ENCODE data around the gene SLC12A9. TPM values are rescaled to one million over a fixed set of nuclear protein-coding genes. Genes with fewer than 3 reads are reported as not detected.

Gene SLC12A9
- total and polyA plus RNA-seq, 4 experiments from 2014 or later = 7.0 to 64.6 (median 36.4) TPM

DNA sequence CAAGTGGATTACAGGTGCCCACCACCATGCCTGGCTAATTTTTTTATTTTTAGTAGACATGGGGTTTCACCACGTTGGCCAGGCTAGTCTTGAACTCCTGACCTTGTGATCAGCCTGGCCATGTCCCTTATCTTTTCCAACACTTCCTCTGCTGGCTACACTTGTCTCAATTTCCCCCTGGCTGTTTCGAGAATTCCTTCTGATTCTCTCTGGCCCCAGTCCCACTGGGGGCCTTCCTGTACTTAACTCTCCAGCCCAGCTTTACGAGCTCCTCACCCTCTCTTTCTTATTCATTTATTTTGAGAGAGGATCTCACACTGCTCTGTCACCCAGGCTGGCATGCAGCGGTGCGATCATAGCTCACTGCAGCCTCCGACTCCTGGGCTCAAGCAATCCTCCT is 33.7 kb upstream of the SLC12A9 start:
- Histone ChIP-seq H3K36me3 (ENCODE audit: insufficient read depth, low read length) (no peaks in the 10 kb centered on the region), H3K4me3 (ENCODE audit: low read length in 2 of 2) (no peak overlapping the region), H3K4me1 (ENCODE audit: insufficient read depth, low read length) (no peaks in the 10 kb centered on the region), H3K27ac (ENCODE audit: low read depth, low read length) (no peak overlapping the region), H3K27me3 (ENCODE audit: insufficient read depth, low read length) (no peaks in the 10 kb centered on the region), H3K9me3 (ENCODE audit: control insufficient read depth in 1 of 2, low read length in 2 of 2) (no peaks in the 10 kb centered on the region)
- H3K36me3 Mint-ChIP-seq = peaks cover 0 to 3% of the 10 kb centered on the region in 2 donors
- H3K4me3 Mint-ChIP-seq = no peak overlapping the region
- H3K27me3 Mint-ChIP-seq = peaks cover under 1 to 1% of the 10 kb centered on the region in 2 donors
- CTCF ChIA-PET (ENCODE audit: partially characterized antibody) = no interaction called here
- intact Hi-C loops (cut with micrococcal nuclease) = no loop called here
- no peak overlapping the region for H3K27ac Mint-ChIP-seq
- no peaks in the 10 kb centered on the region for H3K4me1 Mint-ChIP-seq
- H3K9me3 Mint-ChIP-seq = no peaks in the 10 kb centered on the region
- DNase-seq = no peak
- POLR2A ChIA-PET (ENCODE audit: partially characterized antibody) = no interaction called here

DNA sequence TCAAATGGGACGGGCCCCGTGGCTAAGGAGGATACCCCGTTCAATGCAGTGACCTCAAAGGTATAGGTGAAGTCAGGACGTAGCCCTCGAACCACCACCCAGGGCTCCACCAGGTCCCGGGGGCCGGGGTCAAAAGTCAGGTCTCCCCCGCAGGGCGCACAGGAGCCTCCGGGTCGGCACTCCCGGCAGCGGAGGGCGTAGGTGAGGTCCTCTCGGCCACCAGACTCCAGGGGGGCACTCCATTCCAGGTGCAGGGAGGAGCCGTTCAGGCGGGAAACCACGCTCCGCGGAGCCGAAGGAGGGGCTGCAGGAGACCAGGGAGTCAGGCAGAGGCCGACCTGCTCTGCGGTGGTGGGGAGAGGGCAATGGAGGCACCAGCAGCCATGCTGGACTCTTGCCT is 32.9 kb upstream of the SLC12A9 start:
- Histone ChIP-seq H3K4me3 (ENCODE audit: low read length in 2 of 2) (no peak overlapping the region), H3K9me3 (ENCODE audit: control insufficient read depth in 1 of 2, low read length in 2 of 2) (no peaks in the 10 kb centered on the region), H3K27me3 (ENCODE audit: insufficient read depth, low read length) (no peaks in the 10 kb centered on the region), H3K27ac (ENCODE audit: low read depth, low read length) (no peak overlapping the region), H3K36me3 (ENCODE audit: insufficient read depth, low read length) (no peaks in the 10 kb centered on the region), H3K4me1 (ENCODE audit: insufficient read depth, low read length) (no peaks in the 10 kb centered on the region)
- no peak for DNase-seq
- Mint-ChIP-seq H3K36me3 (peaks cover 0 to 3% of the 10 kb centered on the region in 2 donors), H3K4me3 (no peak overlapping the region), H3K9me3 (no peaks in the 10 kb centered on the region), H3K27me3 (peaks cover 3% of the 10 kb centered on the region in 2 donors), H3K27ac (no peak overlapping the region), H3K4me1 (no peaks in the 10 kb centered on the region)
- ChIA-PET CTCF (ENCODE audit: partially characterized antibody) (no interaction called here), POLR2A (ENCODE audit: partially characterized antibody) (no interaction called here)
- intact Hi-C loops (cut with micrococcal nuclease) = no loop called here

DNA sequence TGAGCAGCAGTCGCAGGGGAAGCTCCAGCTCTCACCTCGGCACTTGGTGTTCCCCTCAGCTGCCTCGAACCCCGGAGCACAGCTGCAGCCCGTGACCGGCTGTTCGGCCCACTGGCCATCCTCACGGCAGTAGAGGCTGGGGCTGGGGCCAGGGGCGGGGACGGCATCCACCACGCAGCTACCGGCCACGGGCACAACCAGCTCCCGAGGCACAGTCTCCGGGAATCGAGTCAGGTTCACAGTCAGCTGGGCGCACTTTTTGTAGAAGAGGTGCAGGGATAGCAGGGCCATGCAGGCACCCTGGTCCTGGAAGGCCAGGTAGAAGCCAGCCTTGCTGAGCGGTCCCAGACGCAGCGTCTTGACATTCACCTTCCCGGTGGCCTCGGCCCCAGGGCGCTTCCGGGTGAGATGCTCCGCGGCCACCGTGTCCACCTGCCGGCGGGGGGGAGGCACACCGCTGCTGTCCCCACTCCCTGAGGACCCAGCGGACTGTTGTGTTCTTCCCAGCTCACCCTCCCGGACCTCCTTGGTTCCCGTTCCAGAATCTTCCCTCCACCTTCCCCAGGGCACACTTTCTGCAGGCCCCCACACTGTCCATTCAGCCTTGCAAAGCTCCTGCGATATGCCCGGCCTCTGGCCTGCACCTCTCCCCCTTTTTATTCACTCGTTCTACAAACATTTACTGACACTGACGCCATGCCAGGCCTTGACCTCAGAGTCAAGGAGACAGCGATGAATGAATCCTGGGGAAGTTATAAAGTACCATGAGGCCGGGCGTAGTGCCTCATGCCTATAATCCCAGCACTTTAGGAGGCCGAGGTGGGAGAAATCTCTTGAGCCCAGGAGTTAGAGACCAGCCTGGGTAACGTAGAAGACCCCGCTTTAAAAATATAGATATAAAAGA is 30.0 kb upstream of the SLC12A9 start:
- Mint-ChIP-seq H3K27ac (no peak overlapping the region), H3K4me1 (peaks cover 9 to 14% (median 12%) of the 10 kb centered on the region in 4 donors), H3K9me3 (peaks cover 0 to 6% (median 0%) of the 10 kb centered on the region in 8 donors), H3K36me3 (peaks cover 0 to 7% of the 10 kb centered on the region in 2 donors), H3K27me3 (peaks cover 16 to 17% of the 10 kb centered on the region in 2 donors), H3K4me3 (no peak overlapping the region)
- Histone ChIP-seq H3K27ac (ENCODE audit: low read depth, low read length) (no peak overlapping the region), H3K4me1 (ENCODE audit: insufficient read depth, low read length) (peaks cover under 1% of the 10 kb centered on the region), H3K9me3 (ENCODE audit: control insufficient read depth in 1 of 2, low read length in 2 of 2) (no peaks in the 10 kb centered on the region), H3K4me3 (ENCODE audit: low read length in 2 of 2) (no peak overlapping the region), H3K36me3 (ENCODE audit: insufficient read depth, low read length) (no peaks in the 10 kb centered on the region), H3K27me3 (ENCODE audit: insufficient read depth, low read length) (no peaks in the 10 kb centered on the region)
- intact Hi-C loops (cut with micrococcal nuclease) = no loop called here
- CTCF ChIA-PET (ENCODE audit: partially characterized antibody) = no interaction called here
- POLR2A ChIA-PET (ENCODE audit: partially characterized antibody) = no interaction called here
- no peak for DNase-seq

DNA sequence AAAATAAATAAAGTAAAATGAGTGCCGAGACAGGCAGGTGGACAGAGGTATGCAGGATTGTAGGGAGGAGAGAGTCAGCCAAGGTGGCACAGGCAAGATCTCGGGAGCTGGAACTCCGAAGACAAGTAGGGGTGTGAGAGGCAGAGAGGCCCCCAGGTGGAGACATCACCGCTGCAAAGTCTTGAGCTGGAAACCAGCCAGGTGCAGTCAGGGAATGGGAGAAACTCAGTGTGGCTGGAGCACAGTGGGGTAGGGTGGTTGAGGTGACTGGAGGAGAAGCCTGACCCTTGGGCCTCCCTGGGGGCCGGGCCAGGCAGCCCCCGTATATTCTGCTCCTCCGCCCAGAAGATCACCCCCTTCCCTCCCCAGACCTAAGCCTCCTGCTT is 29.4 kb upstream of the SLC12A9 start:
- intact Hi-C loops (cut with micrococcal nuclease) = no loop called here
- Mint-ChIP-seq H3K36me3 (peaks cover 0 to 7% of the 10 kb centered on the region in 2 donors), H3K4me3 (no peak overlapping the region), H3K27ac (no peak overlapping the region), H3K27me3 (peaks cover 19 to 21% of the 10 kb centered on the region in 2 donors), H3K4me1 (peaks cover 12 to 20% (median 17%) of the 10 kb centered on the region in 4 donors), H3K9me3 (peaks cover 0 to 6% (median 0%) of the 10 kb centered on the region in 8 donors)
- ChIA-PET CTCF (ENCODE audit: partially characterized antibody) (no interaction called here), POLR2A (ENCODE audit: partially characterized antibody) (no interaction called here)
- Histone ChIP-seq H3K9me3 (ENCODE audit: control insufficient read depth in 1 of 2, low read length in 2 of 2) (no peaks in the 10 kb centered on the region), H3K27me3 (ENCODE audit: insufficient read depth, low read length) (peaks cover 4% of the 10 kb centered on the region), H3K4me1 (ENCODE audit: insufficient read depth, low read length) (peaks cover 7% of the 10 kb centered on the region), H3K27ac (ENCODE audit: low read depth, low read length) (no peak overlapping the region), H3K4me3 (ENCODE audit: low read length in 2 of 2) (no peak overlapping the region), H3K36me3 (ENCODE audit: insufficient read depth, low read length) (no peaks in the 10 kb centered on the region)
- no peak for DNase-seq

DNA sequence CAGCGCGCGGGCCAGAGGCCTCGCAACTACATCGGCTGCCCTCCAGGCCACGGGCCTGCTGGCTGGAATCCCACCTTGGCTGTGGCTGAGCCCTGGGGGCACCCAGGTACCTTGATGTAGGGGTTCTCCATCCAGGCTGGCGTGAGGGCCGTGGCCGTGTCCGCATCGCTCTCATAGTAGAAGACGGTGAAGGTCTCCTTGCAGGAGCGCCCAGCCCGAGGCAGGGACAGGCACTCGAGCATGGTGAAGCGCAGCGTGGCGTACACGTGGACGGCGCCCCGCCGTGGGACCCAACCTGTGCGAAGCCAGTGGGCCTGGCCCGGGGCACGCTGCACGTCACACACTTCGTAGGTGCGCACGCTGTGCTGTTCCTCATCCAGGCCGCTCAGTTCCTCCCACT is 29.0 kb upstream of the SLC12A9 start:
- H3K27me3 Mint-ChIP-seq = peaks cover 19 to 22% of the 10 kb centered on the region in 2 donors
- H3K9me3 Mint-ChIP-seq = peaks cover 0 to 6% (median 0%) of the 10 kb centered on the region in 8 donors
- H3K4me1 Mint-ChIP-seq = peaks cover 13 to 22% (median 18%) of the 10 kb centered on the region in 4 donors
- H3K27ac Mint-ChIP-seq = no peak overlapping the region
- CTCF ChIA-PET (ENCODE audit: partially characterized antibody) = no interaction called here
- DNase-seq = no peak
- Histone ChIP-seq H3K9me3 (ENCODE audit: control insufficient read depth in 1 of 2, low read length in 2 of 2) (no peaks in the 10 kb centered on the region), H3K4me3 (ENCODE audit: low read length in 2 of 2) (no peak overlapping the region), H3K27me3 (ENCODE audit: insufficient read depth, low read length) (peaks cover 4% of the 10 kb centered on the region), H3K4me1 (ENCODE audit: insufficient read depth, low read length) (peaks cover 10% of the 10 kb centered on the region), H3K27ac (ENCODE audit: low read depth, low read length) (no peak overlapping the region), H3K36me3 (ENCODE audit: insufficient read depth, low read length) (no peaks in the 10 kb centered on the region)
- H3K36me3 Mint-ChIP-seq = peaks cover 0 to 7% of the 10 kb centered on the region in 2 donors
- POLR2A ChIA-PET (ENCODE audit: partially characterized antibody) = no interaction called here
- H3K4me3 Mint-ChIP-seq = no peak overlapping the region
- intact Hi-C loops (cut with micrococcal nuclease) = no loop called here

DNA sequence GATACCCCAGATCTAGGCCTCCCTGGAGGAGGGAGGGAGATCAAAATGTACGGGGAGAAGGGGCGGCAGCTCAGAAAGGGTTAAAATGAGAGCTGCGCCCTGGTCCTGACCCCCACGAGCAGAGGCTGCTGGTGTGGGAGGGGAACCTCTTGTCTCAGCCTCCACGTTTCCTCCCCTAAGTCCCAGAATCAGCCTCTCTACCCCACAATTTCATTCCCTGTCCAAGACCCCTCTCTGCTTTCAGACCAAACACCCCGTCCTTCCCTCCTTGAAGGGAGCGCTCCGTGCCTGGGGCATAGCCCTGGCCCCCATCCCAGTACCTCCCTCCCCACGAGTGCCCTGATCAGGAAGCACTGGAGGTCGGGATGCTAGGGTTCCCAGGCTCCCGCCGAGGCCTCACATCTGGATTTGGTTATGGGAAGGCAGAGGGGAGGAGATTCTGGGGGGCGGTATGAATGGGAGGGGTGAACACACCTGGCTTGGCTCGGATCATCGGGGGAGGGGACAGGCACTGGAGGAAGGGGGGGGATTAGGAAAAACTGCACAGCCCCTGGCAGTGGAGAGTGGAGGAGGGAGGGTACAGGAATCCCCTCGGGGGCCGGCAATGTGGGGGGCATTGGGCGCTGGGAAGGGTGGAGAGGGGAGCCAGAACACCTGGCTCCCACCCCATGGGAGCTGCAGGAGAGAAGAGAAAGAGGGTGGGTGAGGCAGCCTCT is 27.9 kb upstream of the SLC12A9 start:
- ChIA-PET POLR2A (ENCODE audit: partially characterized antibody) (no interaction called here), CTCF (ENCODE audit: partially characterized antibody) (no interaction called here)
- DNase-seq = no peak
- peaks cover 0 to 7% of the 10 kb centered on the region in 2 donors for H3K36me3 Mint-ChIP-seq
- H3K27me3 ChIP-seq (ENCODE audit: insufficient read depth, low read length) = peaks cover 4% of the 10 kb centered on the region
- H3K4me1 ChIP-seq (ENCODE audit: insufficient read depth, low read length) = peaks cover 13% of the 10 kb centered on the region
- no peaks in the 10 kb centered on the region for H3K36me3 ChIP-seq (ENCODE audit: insufficient read depth, low read length)
- H3K27ac Mint-ChIP-seq = no peak overlapping the region
- intact Hi-C loops (cut with micrococcal nuclease) = no loop called here
- H3K4me3 ChIP-seq (ENCODE audit: low read length in 2 of 2) = no peak overlapping the region
- no peak overlapping the region for H3K4me3 Mint-ChIP-seq
- H3K9me3 Mint-ChIP-seq = peaks cover 0 to 6% (median 0%) of the 10 kb centered on the region in 8 donors
- H3K9me3 ChIP-seq (ENCODE audit: control insufficient read depth in 1 of 2, low read length in 2 of 2) = no peaks in the 10 kb centered on the region
- peaks cover 14 to 25% (median 21%) of the 10 kb centered on the region in 4 donors for H3K4me1 Mint-ChIP-seq
- no peak overlapping the region for H3K27ac ChIP-seq (ENCODE audit: low read depth, low read length)
- H3K27me3 Mint-ChIP-seq = peaks cover 23 to 27% of the 10 kb centered on the region in 2 donors

DNA sequence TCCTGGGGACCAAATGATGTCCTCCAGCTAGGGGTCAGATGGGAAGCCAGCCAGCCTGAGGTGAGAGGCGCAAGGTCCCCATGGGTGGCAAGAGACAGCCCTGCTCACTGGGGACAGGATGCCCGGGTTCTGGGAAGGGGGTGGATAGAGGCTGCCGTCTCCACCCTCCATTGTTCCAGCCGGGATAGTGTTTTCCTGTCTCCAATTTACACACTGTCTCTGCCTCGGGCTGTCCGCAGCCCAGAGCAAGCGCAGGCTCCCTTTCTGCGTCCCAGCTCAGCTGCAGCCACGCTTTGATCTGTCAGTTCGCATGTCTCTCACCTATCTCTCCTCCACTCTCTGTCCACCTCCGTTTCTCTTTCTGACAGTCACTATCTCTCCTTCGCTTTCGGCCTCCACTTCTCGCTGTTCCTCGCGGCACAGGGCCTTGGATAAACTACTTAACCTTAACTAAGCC is 27.3 kb upstream of the SLC12A9 start:
- Histone ChIP-seq H3K36me3 (ENCODE audit: insufficient read depth, low read length) (no peaks in the 10 kb centered on the region), H3K27ac (ENCODE audit: low read depth, low read length) (no peak overlapping the region), H3K27me3 (ENCODE audit: insufficient read depth, low read length) (peaks cover 4% of the 10 kb centered on the region), H3K4me1 (ENCODE audit: insufficient read depth, low read length) (peaks cover 13% of the 10 kb centered on the region), H3K4me3 (ENCODE audit: low read length in 2 of 2) (no peak overlapping the region), H3K9me3 (ENCODE audit: control insufficient read depth in 1 of 2, low read length in 2 of 2) (no peaks in the 10 kb centered on the region)
- H3K36me3 Mint-ChIP-seq = peaks cover 0 to 7% of the 10 kb centered on the region in 2 donors
- H3K27ac Mint-ChIP-seq = no peak overlapping the region
- intact Hi-C loops (cut with micrococcal nuclease) = no loop called here
- POLR2A ChIA-PET (ENCODE audit: partially characterized antibody) = no interaction called here
- H3K27me3 Mint-ChIP-seq = peaks cover 24 to 28% of the 10 kb centered on the region in 2 donors
- peaks cover 14 to 25% (median 21%) of the 10 kb centered on the region in 4 donors for H3K4me1 Mint-ChIP-seq
- DNase-seq = no peak
- no peak overlapping the region for H3K4me3 Mint-ChIP-seq
- peaks cover 0 to 6% (median 0%) of the 10 kb centered on the region in 8 donors for H3K9me3 Mint-ChIP-seq
- CTCF ChIA-PET (ENCODE audit: partially characterized antibody) = no interaction called here

Data from CD4-positive, alpha-beta memory T cell (primary cell).